ENCODE measurements around the gene WNT3.

DNA sequence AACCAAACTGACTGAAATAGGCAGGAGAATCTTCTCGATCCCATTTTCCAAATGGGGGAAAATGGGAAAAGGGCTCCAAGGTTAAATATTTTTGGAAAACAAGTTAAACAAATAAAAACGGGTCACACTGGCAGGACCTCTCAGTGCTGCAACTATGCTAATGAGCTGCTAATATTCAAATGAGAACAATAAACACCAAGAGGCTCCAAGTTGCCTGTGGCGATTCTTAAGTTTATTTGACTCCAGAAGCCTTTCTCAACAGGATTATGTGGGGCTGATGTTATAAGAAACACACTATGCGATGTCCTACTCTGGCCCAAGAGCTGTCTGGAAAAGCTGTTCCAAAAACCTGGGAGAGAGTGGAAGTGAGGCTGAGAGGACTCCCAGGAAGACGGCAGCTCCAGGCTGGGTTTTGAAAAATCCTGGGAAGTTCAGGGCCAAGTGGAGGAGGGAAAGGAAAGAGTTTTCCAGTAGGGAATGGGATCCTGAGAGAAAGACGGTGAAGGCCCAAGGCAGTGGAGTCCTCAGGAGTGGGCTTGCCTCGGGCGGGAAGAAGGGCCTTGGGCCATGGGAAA is 21.4 kb downstream of the WNT3 start:
- TF ChIP-seq, protein P1, sequence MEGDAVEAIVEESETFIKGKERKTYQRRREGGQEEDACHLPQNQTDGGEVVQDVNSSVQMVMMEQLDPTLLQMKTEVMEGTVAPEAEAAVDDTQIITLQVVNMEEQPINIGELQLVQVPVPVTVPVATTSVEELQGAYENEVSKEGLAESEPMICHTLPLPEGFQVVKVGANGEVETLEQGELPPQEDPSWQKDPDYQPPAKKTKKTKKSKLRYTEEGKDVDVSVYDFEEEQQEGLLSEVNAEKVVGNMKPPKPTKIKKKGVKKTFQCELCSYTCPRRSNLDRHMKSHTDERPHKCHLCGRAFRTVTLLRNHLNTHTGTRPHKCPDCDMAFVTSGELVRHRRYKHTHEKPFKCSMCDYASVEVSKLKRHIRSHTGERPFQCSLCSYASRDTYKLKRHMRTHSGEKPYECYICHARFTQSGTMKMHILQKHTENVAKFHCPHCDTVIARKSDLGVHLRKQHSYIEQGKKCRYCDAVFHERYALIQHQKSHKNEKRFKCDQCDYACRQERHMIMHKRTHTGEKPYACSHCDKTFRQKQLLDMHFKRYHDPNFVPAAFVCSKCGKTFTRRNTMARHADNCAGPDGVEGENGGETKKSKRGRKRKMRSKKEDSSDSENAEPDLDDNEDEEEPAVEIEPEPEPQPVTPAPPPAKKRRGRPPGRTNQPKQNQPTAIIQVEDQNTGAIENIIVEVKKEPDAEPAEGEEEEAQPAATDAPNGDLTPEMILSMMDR (IDR thresholded peaks at IDR 0.05; ENCODE audit: poor library complexity) = no peak
- no peak for TF ChIP-seq EZH2 (IDR thresholded peaks at IDR 0.05; ENCODE audit: borderline replicate concordance)

Measured in hepatocyte (in vitro differentiated cells).